ENCODE measurements around the gene EPHB1. TPM values are rescaled to one million over a fixed set of nuclear protein-coding genes. Genes with fewer than 3 reads are reported as not detected.

EPHB1 gene
- total RNA-seq, 1 donor from 2014 or later = 0.53 TPM

DNA sequence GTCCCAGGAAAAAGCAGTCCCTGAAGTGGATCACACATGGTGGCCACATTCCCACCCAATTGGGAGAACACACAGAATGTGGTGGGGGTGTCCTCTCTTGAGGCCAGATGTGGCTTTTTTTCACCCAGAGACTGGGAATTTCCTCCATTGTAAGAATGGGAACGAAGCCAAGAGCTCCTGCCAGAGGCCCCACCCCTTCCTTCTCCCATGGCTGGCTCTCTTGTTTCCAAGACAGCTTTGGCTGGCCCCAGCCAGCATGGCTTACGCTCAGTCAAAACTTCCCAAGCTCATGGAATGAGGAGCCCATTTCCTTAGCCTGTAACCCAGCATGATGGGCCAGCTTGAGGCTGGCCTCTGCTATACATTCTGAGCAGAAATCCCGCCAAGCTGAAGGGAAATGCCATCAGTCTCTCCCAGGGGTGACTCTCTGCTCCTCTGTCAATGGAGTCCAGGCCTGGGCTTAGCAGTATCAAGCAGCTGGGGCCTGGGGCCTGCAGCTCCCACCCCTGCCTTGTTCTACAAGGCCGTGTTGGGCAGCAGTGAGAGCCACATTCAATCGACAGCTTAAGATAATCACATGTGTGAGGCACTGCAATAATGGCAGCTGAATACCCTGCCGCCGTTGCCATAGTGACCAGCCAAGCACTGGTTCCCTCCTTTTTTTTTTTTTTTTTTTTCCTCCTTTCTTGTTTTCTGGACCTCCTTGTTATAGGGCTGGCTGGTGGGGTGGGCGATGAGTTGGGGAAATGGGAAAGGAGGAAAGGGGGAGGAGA lies 142.4 kb downstream of the EPHB1 start:
- Histone ChIP-seq H3K4me1 (no peaks in the 10 kb centered on the region), H3K4me3 (no peak overlapping the region), H3K9me3 (no peaks in the 10 kb centered on the region), H3K27ac (no peak overlapping the region), H3K27me3 (no peaks in the 10 kb centered on the region), H3K36me3 (no peaks in the 10 kb centered on the region)
- intact Hi-C loops (cut with DNase I) = no loop called here
- DNase-seq (ENCODE audit: low spot score in 2 of 2) = no peak
- TF ChIP-seq, protein P1, sequence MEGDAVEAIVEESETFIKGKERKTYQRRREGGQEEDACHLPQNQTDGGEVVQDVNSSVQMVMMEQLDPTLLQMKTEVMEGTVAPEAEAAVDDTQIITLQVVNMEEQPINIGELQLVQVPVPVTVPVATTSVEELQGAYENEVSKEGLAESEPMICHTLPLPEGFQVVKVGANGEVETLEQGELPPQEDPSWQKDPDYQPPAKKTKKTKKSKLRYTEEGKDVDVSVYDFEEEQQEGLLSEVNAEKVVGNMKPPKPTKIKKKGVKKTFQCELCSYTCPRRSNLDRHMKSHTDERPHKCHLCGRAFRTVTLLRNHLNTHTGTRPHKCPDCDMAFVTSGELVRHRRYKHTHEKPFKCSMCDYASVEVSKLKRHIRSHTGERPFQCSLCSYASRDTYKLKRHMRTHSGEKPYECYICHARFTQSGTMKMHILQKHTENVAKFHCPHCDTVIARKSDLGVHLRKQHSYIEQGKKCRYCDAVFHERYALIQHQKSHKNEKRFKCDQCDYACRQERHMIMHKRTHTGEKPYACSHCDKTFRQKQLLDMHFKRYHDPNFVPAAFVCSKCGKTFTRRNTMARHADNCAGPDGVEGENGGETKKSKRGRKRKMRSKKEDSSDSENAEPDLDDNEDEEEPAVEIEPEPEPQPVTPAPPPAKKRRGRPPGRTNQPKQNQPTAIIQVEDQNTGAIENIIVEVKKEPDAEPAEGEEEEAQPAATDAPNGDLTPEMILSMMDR (IDR thresholded peaks at IDR 0.05) = no peak

DNA sequence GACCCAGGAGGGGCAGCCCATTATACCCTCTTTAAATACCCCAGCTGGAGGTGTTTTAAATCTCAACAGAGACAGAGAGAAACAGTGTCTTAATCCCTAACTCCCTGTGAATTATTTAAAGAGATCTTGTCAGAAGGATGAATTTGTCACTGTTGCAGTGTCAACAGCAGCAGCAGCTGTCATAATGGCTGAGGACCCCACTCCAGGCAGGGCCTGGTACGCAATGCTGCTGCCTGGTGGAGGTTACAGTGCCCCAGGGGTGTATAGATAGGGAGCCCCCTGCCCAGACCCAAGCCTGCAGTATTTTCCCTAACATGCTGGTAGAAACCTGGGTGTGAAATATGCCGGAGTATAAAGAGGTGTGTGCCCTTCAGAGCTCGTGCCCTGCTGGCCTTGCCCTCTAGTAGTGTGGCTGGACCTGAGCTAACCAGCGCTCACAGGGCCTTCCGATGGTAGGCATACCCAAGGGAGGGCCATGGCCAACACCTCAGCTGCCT lies 143.0 kb downstream of the EPHB1 start:
- no peaks in the 10 kb centered on the region for H3K27me3 ChIP-seq
- H3K4me1 ChIP-seq = no peaks in the 10 kb centered on the region
- H3K27ac ChIP-seq = no peak overlapping the region
- intact Hi-C loops (cut with DNase I) = no loop called here
- no peaks in the 10 kb centered on the region for H3K9me3 ChIP-seq
- no peak overlapping the region for H3K4me3 ChIP-seq
- H3K36me3 ChIP-seq = no peaks in the 10 kb centered on the region
- TF ChIP-seq, protein P1 (IDR thresholded peaks at IDR 0.05) = no peak
- DNase-seq (ENCODE audit: low spot score in 2 of 2) = no peak

DNA sequence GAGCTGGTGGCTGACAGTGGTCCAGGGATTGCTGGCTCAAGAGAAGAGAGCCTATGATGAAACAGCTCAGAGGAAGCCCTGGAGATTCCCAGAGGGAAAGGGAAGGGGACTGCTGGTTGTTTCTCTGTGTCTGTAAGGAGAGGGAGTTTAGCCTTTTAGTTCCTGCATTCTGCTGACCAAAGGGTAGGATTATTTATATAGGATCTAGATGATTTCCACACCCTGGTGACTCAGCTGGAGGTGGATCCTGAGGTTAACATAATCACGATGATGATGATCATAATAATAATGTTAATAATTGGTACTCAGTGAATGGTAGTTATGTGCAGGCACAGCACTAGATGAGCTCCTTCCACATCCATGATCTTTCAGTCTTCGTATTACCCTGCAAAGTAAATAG lies 144.9 kb downstream of the EPHB1 start:
- no peak for DNase-seq (ENCODE audit: low spot score in 2 of 2)
- Histone ChIP-seq H3K4me3 (no peak overlapping the region), H3K9me3 (no peaks in the 10 kb centered on the region), H3K4me1 (no peaks in the 10 kb centered on the region), H3K36me3 (no peaks in the 10 kb centered on the region), H3K27me3 (no peaks in the 10 kb centered on the region), H3K27ac (no peak overlapping the region)
- TF ChIP-seq, protein P1 (IDR thresholded peaks at IDR 0.05) = no peak
- intact Hi-C loops (cut with DNase I) = no loop called here

DNA sequence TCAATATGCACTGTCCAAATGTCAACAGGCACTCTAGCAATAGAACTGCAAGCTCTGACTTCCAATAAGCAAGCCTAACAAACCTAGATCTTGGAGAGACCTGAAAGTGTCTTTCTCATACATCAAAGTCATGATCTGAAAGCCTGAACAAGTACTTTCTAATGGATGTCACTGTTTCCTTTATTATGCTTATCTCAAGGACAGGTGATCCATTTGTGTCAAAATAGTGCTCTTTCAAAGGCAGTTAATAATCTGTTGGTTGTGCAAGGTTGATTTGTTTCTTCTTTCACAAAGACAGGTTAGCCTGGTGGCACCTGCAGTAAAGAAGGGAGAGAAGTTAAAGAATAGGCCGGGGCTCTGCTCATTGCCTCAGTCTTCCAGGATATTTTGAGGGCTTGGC lies 146.8 kb downstream of the EPHB1 start:
- DNase-seq (ENCODE audit: low spot score in 2 of 2) = no peak
- Histone ChIP-seq H3K4me3 (no peak overlapping the region), H3K9me3 (no peaks in the 10 kb centered on the region), H3K4me1 (no peaks in the 10 kb centered on the region), H3K36me3 (no peaks in the 10 kb centered on the region), H3K27me3 (no peaks in the 10 kb centered on the region), H3K27ac (no peak overlapping the region)
- intact Hi-C loops (cut with DNase I) = no loop called here
- TF ChIP-seq, protein P1 (IDR thresholded peaks at IDR 0.05) = no peak

DNA sequence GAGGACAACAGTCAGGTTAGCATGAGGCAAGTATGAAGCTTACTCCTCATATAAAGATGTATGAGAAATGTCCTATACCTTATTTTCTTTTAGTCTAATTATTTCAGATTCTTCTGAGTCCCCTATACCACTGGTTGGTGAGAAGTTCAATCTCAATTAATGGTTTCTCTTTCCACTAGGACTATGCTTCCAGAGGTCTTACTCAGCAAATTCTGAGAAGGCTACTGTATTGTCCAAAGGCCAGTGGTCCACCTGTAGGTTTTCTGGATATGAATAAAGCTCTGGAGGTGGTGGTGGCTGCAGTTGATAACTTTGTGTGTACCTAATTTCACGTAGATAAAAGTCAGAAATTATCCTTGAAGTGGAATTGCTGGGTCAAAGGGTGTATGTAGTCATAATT lies 149.4 kb downstream of the EPHB1 start:
- Histone ChIP-seq H3K9me3 (no peaks in the 10 kb centered on the region), H3K4me1 (no peaks in the 10 kb centered on the region), H3K36me3 (no peaks in the 10 kb centered on the region), H3K4me3 (no peak overlapping the region), H3K27ac (no peak overlapping the region), H3K27me3 (no peaks in the 10 kb centered on the region)
- TF ChIP-seq, protein P1 (IDR thresholded peaks at IDR 0.05) = no peak
- intact Hi-C loops (cut with DNase I) = no loop called here
- DNase-seq (ENCODE audit: low spot score in 2 of 2) = no peak

All from ascending aorta (tissue), 2 donors.